HG03469 (cell line): ENCODE data around the gene RIMS4.

Source experiments
- ATAC-seq: cut with Tn5 transposase; IDR thresholded peaks from one replicate; pipeline ENCODE4 v1.9.1; 2021; ENCODE audit warnings: mild to moderate bottlenecking, moderate library complexity, moderate number of reproducible peaks; ENCODE audit not compliant: unreplicated experiment

The RIMS4 gene

DNA sequence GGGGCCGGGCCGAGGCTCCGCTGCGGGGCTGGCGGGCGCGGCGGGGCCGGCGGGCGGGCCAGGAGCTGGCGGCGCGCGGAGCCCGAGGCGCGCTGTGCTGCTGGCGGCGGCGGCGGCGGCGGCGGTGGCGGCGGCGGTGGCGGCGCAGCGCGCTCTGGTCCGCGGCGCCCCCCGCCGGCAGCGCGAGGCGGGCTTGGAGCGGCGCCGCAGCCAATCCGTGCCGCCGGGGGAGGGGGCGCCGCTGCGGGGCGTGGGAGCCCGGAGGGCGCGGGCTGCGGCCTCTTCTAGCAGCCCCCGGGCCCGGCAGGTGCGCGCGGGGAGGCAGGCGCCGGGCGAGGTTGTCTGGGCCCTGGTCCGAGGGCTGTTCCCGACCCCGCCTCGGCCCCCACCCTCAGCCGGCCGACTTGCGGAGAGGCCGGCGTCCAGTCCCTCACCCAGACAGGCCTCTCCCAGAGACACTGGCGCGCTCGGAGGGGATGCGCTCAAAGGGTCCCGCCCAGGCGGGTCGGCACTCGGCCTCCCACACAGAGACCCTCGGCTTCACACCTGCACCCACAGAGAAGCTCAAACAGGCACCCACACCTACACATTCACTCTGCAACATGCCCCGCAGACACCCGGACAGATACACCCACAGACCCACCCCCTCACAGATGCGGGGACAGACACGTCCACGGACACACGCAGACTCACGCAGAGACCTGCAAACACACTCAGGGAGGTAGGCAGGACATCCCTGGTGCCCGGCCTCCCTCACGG lies at the start of gene RIMS4:
Gene RIMS4 (minus strand): TSS at position 156 of the 759 bp plus-strand sequence. CDS start 275 bp downstream, outside the sequence.
- no peak for ATAC-seq

DNA sequence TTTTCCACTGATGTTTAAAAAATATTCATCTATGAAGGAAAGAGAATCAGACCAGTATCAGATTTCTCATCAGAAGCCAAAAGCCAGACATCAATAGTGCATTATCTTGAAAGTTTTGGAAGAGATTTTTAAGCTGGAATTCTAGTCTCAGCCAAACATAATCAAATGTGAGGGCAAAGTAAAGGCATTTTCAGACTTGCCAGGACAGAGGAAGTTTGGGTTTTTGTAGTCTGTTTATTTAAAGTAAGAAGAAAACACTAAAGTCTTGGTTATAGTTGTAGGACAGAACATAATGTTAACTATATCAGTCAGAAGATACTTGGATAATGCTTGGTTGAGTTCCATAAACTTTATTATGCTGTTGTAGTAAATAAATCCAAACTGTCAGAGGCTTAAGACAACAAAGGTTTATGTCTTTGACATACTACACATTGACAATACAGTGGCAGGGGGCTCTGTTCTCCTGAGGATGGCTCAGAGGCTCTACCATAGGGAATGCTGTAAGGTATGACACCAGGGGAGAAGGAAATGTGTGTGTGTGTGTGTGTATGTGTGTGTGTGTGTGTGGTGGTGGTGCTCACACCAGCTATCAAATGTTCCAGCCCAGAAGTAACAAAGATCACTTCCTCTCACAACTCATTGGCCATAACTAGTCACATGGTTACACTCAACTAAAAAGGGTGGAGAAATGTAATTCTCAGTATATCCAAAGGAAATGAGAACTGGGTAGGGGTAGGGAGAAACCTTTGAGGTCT lies 48.4 kb upstream of the RIMS4 start:
- ATAC-seq: no peak

DNA sequence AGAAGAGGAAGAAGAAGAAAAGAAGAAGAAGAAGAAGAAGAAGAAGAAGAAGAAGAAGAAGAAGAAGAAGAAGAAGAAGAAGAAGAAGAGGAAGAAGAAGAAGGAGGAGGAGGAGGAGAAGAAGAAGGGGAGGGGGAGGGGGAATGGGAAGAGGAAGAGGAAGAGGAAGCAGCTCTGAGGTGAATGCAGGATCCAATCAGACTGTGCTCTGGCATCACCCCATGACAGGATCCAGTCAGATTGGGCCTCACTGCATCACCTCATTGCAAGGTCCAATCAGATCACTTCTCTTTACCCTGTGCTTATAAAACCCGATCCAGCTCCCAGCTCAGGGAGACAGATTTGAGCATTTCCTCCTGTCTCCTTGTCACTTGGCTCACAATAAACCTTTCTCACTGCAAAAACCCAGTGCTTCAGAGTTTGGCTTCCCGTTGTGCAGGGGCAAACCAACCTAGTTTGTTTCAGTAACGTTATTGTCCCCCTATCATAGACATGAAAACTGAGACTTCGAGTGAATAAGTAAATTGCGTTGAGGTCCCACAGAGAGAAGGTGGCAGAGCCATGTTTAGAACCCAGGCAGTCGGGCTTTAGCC lies 46.6 kb upstream of the RIMS4 start:
- no peak for ATAC-seq

DNA sequence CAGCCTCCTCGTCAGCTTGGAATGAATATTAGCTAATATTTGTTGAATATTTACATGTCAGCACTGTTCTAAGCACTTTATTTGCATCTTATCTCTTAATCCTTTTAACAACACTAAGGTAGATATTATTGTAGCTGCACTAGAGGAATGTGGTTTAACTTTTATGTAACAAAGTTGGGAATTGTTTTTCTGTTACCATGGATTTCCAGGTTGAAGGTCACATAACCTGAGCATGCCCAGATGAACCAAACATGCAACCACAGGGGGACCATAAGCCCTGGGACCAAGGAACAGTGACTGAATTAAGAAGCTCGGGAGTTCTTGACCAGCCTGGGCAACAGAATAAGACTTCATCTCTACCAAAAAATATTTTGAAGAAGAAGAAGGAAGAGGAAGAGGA lies 46.1 kb upstream of the RIMS4 start:
- ATAC-seq: no peak

DNA sequence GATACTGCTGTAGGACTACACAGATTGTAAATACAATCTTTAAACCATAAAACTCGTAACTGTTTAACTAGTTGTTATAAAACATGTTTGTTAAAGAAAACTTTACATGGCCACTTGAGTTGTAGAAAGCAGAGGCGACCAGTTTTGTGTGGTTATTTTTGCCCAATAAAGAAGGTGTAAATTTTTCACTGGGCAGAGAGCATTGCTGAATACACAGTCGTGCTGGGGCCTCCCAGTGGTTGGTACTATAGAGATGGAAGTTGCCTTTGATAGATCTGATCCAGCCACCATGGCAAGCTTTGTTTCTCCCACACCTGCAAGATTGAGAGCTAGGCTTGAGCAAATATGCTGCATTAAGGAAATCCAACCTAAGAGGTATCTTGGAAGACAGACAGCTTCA lies 41.2 kb upstream of the RIMS4 start:
- ATAC-seq: no peak

DNA sequence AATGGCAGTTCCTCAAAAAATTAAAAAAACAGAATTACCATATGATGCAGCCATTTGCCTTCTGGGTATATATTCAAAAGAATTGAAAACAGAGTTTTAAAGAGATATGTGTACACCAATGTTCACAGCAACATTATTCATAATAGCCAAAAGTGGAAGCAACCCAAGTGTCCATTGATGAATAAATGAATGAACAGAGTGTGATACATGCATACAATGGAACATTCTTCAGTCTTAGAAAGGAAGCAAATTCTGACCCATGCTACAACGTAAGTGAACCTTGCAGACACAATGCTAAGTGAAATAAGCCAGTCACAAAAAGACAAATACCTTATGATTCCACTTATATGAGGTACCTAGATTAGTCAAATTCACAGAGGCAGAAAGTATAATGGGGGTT lies 40.5 kb upstream of the RIMS4 start:
- no peak for ATAC-seq

DNA sequence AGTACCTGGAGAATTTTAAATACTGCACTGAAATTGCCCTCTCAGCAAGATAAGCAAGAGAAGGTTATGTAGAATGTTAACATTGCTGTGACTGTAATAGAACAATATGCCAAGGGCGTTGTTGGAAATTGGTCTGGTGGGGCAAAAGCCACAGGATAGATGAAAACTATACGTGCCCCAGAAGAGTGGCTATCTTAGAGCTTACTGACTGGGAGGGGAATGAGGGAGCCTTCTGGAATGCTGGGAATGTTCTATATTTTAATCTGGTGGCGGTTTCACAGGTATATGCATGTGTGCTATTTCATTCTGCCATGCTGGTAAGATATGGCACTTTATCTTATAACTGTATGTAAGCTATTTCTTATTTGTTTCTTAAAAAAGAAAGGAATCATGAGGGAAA lies 39.9 kb upstream of the RIMS4 start:
- no peak for ATAC-seq

DNA sequence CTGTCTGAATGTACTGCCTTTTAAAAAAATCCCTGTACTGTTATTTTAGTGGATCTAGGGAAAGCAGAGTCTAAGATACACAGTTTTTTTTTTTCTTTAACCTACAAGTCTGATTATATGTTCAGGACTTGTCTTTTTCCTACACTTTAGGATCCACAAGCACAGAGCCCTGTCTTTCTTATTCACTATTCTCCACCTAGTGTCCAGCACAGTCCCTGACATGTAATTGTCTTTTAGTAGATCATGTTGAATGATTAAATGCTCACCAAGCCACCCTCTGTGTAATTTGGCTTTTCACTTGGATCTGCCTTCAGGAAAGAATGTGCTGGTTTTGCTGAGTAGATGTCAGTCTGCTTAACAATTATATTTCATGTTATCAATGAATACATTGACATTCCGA lies 39.4 kb upstream of the RIMS4 start:
- ATAC-seq: no peak

DNA sequence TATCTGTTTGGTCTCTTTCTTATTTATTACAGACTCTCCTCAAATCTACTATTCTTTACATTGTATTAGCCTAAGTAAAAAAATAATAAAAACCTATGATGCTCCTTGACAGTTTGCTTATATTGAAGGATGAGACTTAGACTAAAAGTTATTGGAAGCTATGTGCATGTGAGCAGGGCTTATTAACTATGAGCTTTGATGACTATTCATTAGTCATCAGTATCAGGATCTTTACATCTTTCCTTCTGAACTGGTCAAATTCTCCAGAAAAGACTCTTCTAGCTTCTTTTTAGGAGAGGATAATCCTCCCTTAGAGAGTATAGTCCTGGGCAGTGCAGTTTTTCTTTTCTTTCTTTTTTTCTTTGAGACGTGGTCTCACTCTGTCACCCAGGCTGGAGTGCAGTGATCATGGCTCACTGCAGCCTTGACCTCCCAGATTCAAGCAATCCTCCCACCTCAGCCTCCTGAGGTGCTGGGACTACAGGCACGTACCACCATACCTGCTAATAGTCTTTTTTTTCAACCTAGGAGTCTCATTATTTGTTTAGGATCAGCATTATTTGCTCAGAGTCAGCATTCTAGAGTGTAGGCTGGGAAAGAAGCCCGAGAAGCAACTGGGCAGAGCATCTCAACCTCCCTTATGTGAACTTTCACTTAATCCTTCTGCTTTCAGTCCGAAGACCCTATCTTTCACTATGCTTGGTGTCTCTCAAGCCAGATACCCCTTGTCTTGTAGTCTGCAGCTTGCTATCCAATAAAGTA lies 38.1 kb upstream of the RIMS4 start:
- no peak for ATAC-seq

DNA sequence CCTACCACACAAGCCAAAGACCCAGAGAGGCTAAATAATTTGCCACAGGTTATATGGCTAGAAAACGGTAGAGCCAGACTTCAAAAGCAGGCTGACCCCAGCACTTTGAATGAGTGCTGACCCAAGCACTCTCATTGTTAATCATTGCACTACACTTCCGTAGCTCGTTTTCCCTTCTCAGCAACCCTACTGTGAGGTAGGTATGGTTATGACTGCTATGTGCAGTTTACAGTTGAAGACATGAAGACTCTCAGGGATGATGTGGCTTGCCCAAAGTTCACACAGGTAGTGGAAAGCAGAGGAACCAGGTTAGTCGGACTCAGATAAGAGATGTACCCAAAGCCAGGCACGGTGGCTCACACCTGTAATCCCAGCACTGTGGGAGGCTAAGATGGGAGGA lies 33.5 kb upstream of the RIMS4 start:
- ATAC-seq: no peak

DNA sequence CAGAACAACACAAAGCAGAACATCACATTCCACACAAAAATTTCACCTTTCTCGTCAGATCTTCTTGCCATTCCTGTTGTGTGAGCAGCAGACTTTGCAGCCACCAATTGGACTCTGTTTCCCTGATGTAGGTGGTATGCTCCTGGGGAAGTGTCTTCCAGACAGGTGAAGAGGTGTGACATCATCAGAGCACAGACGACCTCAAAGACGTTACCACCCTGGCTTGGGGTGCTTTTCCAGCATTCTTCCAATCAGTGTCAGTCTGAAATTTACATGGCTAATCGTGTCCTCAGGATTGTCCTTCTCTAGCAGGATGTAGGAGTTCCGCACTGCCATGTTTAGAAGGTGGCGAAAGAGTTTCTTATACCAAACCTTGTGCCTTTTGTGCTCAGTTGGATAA lies 31.6 kb upstream of the RIMS4 start:
- ATAC-seq: no peak

DNA sequence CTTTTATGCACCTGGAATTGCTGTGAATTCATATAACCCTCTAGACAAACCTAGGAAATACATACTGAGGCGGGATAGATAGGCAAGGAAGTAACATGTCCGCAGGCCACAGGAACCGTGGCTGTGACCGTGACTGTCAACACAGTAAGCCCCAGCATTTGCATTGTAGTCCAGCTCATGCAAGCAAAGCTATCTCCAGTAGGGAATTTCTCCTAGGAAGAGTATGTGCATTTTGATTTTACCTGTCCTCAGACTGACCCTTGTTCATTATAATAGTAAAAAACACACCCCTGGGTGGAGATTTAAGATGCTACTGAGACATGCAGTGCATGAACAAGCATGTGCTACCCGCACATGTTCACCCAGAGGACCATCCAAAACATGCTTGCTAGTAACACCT lies 30.5 kb upstream of the RIMS4 start:
- ATAC-seq: no peak

DNA sequence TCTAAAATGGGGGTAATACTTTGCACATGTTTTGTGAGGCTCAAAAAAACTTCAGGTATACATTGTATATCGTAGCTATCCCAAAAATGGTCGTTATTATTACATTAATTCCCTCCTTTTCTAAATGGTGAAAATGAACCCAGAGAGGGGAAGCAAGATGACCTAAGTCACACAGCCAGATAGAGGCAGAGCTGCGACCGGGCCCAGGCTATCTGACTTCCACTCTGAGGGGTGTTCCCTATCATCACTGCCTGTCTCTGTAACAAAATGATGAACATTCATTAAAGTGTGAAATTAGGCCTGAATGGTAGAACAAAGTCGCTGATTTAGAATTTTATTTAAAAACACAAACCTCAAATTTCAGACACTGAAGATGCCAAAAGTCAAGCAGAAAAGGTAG lies 29.1 kb upstream of the RIMS4 start:
- ATAC-seq: no peak

DNA sequence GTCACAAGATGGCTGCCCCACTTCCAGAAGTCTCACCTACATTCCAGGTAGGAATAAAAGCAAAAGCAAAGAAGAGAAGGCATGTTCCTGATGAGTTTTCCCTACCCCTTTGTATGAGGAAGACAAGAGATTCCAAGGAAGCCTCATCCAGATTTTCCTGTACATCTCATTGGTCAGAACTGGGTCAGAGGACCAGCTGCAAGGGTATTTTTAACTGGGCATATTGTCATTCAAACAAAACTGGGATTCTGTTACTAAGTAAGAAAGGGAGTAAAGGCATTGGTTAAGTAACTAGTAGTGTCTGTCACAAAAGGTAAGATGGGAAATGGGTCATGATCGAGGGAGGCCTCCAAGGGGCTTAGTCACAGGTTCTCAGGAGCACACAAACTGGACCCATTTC lies 28.2 kb upstream of the RIMS4 start:
- ATAC-seq: no peak

DNA sequence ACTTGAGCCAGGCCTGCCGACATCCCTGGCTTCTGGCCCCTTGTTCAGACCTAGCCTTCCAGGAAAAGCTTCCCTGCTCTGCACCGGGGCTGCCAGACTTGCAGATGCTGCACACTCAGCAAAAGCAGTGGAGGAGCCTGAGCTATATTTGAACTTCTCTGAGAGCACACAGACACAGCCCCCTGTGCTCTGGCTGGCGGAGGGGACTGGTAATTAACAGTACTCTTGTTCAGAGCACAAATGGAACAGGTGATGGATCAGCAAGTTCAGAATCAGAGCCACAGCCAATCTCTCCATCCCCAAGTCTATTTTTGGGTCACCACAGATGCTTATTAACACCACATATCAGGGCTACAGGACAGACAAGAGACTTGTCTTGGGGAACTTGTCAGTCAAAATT lies 27.6 kb upstream of the RIMS4 start:
- ATAC-seq: no peak

DNA sequence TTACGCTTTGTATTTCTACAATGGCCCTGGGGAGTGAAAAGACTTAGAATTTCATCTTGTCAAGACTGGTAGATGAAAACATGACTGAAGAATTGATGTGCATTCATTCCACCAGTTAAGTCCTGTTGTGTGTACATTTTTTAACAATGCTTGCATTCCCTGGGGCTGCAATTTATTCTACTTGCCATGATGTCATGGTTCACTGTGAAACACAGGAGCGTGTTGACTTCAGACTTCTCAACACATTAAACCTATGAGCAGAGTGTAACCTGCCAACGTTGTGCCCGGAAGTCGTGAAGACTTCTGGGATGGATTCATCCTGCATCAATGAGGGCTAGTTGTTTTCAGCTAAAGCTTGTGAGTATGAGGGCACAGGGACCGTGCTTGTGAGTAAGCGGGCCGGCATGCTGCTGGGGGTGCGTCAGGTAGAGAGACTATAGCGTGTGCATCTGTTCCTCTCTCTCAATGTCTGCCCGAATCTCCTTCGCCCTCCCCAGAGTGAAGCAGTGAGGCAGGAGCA lies 26.3 kb upstream of the RIMS4 start:
- no peak for ATAC-seq

DNA sequence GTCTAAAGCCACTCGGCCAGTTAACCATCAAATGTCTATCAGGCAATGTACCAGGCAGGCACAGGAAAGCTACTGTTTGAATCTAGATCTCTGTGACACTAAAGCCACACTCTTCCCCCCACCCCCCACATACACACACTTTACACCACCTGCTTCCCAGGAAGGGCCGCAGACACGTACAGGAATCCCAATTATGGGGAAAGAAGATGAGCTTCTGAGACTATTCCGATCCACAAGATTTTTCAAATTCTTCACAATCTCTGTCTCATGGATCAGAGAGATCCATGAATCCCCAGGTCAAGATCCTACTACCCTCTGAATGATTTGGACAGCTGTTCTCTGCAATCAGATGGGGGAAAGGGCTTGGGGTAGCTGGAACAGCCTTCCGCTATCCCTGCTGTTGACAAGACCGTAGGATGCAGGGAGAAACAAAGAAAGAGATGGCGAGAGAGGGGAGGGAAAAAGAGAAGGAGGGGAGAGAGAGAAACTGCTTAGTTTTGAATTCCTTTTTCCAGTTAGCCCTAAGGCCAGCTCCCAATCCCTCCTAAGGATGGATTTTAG lies 25.4 kb upstream of the RIMS4 start:
- no peak for ATAC-seq

DNA sequence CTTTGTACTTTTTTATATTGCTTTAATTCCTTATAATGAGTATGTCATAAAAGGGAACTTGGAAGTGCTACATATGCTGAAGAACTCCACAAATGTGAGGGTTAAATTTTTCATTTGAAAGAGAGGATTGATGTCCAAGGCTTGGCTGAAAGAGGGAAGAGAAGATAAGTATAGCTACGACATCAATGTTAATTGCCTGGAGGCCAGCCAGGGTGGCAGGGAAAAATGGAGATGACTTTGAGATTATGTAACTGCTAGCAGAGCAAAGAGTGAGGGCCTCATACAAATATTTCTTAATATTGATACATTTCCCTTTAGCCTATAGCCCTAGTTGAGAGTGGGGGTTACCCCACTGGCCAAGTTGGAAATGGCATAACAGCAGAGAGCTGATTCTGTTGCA lies 24.8 kb upstream of the RIMS4 start:
- no peak for ATAC-seq

DNA sequence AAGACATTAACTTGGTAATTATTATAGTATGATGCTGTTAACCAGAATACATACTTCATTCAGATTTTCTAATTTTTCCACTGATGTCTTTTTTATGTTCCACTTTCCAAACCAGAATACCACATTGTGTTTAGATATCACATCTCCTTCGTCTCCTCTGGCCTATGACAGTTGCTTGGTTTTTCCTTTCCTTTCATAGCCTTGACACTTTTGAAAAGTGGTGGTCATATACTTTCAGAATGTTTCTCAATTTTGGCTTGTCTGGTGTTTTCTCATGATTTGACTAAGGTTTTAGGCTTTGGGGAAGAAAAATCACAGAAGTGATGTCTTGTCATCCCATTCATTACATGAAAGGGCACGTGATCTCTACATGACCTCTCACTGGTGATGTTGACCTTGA lies 24.3 kb upstream of the RIMS4 start:
- ATAC-seq: no peak

DNA sequence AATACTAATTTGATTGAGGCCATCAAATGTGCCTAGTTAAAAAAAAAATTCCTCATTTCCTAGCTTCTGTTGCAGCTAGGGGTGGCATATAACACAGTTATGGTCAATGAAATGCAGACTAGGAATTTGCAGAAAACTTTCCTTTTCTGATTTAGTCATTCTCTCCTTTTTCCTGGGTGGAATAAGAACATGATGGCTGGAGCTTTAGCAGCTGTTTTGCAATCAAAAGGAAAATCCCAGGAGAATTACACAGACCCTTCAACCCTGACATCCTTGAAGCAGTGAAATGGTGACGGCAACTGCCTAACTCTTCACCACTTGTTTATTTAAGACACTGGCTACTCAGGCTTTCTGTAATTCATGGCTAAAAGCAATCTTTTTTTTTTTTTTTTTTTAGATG lies 23.1 kb upstream of the RIMS4 start:
- ATAC-seq: no peak

DNA sequence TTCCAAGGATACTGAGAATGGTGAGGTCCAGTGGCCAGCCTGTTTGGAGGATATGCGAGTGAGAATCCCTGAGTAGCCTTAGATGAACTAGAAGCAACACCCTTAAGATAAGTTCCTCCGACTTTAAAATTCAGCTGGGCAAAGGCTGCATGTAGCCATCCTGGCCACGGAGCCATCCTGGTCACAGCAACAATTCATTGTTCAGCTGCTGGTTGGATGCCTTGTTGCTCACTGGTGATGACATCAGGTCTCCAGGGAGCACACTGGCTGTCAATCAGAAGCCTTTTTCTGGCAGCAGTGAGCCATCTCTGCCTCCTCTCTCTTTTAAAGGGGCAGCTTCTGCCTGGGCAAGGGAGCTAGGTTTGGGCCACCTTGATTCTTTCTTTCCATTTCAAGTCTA lies 22.4 kb upstream of the RIMS4 start:
- no peak for ATAC-seq
